ENCODE results near the gene HEXD. TPM values are rescaled to one million over a fixed set of nuclear protein-coding genes. Genes with fewer than 3 reads are reported as not detected.

HEXD gene
- polyA plus RNA-seq, 3 donors: 8.9 to 61.5 (median 12.7) TPM

GRCh38 chr17:82410014-82410716 lies 8.0 kb upstream of the HEXD start:
- H3K36me3 ChIP-seq (replicated peaks in 1 of 2; ENCODE audit: control insufficient read depth in 1 of 2, insufficient read depth in 2 of 2, low read length in 2 of 2): peaks cover 3 to 34% of the 10 kb centered on the region in 2 donors
- no peak overlapping the region for H3K4me2 ChIP-seq (replicated peaks; ENCODE audit: extremely low read depth, low read length, poor library complexity, severe bottlenecking)

More at GRCh38 chr17:82410014-82410716, 8.0 kb upstream of the HEXD start:
- Histone ChIP-seq H3K9ac (ENCODE audit: insufficient read depth, low read length, poor library complexity, severe bottlenecking) (no peak overlapping the region), H3K4me3 (replicated peaks in 1 of 3; ENCODE audit: low read depth in 2 of 3, low read length in 3 of 3) (no peak overlapping the region), H3K27ac (ENCODE audit: low read depth in 1 of 2, low read length in 2 of 2) (no peak overlapping the region), H3K79me2 (ENCODE audit: insufficient read depth, low read length) (no peaks in the 10 kb centered on the region), H4K20me1 (ENCODE audit: insufficient read depth, low read length) (peaks cover 24% of the 10 kb centered on the region), H3K9me3 (replicated peaks in 1 of 2; ENCODE audit: control insufficient read depth in 1 of 2, insufficient read depth in 1 of 2, low read length in 2 of 2) (no peaks in the 10 kb centered on the region), H3K27me3 (ENCODE audit: control insufficient read depth in 2 of 2, insufficient read depth in 2 of 2, low read length in 2 of 2) (no peaks in the 10 kb centered on the region), H3K4me1 (ENCODE audit: control insufficient read depth in 1 of 2, insufficient read depth in 2 of 2, low read length in 2 of 2) (peaks cover 7 to 8% of the 10 kb centered on the region in 2 donors), H2AFZ (ENCODE audit: insufficient read depth, low read depth, low read length, poor library complexity, severe bottlenecking) (no peak overlapping the region)
- peaks cover 20% of the 10 kb centered on the region for H3K4me1 Mint-ChIP-seq
- H3K9me3 Mint-ChIP-seq: no peaks in the 10 kb centered on the region
- no peak for TF ChIP-seq CTCF (IDR thresholded peaks at IDR 0.05)
- peaks cover 0 to 6% (median 3%) of the 10 kb centered on the region in 3 donors for H3K27me3 Mint-ChIP-seq (ENCODE audit: low read depth in 3 of 3)
- intact Hi-C loops (cut with micrococcal nuclease): loop anchor here (5.0 kb wide), 1 partner anchor 58 kb away; no protein-coding TSS in a partner anchor
- peaks cover 31 to 38% of the 10 kb centered on the region in 2 donors for H3K36me3 Mint-ChIP-seq
- no peak overlapping the region for H3K27ac Mint-ChIP-seq
- H3K4me3 Mint-ChIP-seq: no peak overlapping the region
- DNase-seq: no peak
- WGBS (ENCODE audit: insufficient coverage): 96% methylated on average over 12 of the region's 14 CpGs
